Right renal pelvis (tissue), 4 donors: Measurements from ENCODE around the gene BSDC1. TPM values are rescaled to one million over a fixed set of nuclear protein-coding genes. Genes with fewer than 3 reads are reported as not detected.
"Not testable (repeated sequence)": the region's sequence is repeated elsewhere in the genome, so short reads cannot be mapped to it uniquely, and the experiment has no call there.

Experiments
- DNase-seq, 4 donors: peaks; one replicate each; pipeline ENCODE4 v3.0.0-alpha.2; 2013; ENCODE audit warnings: low read depth in 4 of 4, low spot score in 3 of 4, missing footprints in 1 of 4
- polyA plus RNA-seq, 4 donors: library from polyadenylated mRNA; unstranded; fragments of 120-200 nt; gene quantifications; one replicate each; pipeline ENCODE4 v1.2.1, GENCODE V29; 2013; ENCODE audit not compliant: insufficient read length in 4 of 4

The BSDC1 gene
- 10 to 100 TPM; 58.6 to 63.3 (median 61.2) TPM for polyA plus RNA-seq

GRCh38 chr1:32394141-32394889, at the start of gene BSDC1:
Gene BSDC1, minus strand, starts transcription at chr1:32394441. Its CDS starts 27 bp downstream, at chr1:32394414.
- DNase-seq, result peak; percentile 97 to 99 (median 98)

GRCh38 chr1:32441467-32441866, 47.2 kb upstream of the BSDC1 start:
- not testable (repeated sequence) for DNase-seq

- DNase-seq, result not testable (repeated sequence)
These were observed 44.5 kb upstream of the BSDC1 start for GRCh38 chr1:32438777-32439176.

- no peak for DNase-seq
These were observed 43.9 kb upstream of the BSDC1 start for GRCh38 chr1:32438136-32438535.

GRCh38 chr1:32431736-32432400, 37.6 kb upstream of the BSDC1 start:
- no peak for DNase-seq

- DNase-seq, result no peak
These were observed 33.2 kb upstream of the BSDC1 start for GRCh38 chr1:32427264-32427963.

- DNase-seq, result peak in 1 of 4 donors; percentile 29
These were observed 32.4 kb upstream of the BSDC1 start for GRCh38 chr1:32426489-32427255.

- no peak for DNase-seq
These were observed 27.5 kb upstream of the BSDC1 start for GRCh38 chr1:32421775-32422174.

- DNase-seq, result no peak
These were observed 20.1 kb upstream of the BSDC1 start for GRCh38 chr1:32414186-32414886.

- no peak for DNase-seq
These were observed 19.4 kb upstream of the BSDC1 start for GRCh38 chr1:32413507-32414185.

- no peak for DNase-seq
These were observed 17.0 kb upstream of the BSDC1 start for GRCh38 chr1:32411261-32411660.

- DNase-seq, result no peak
These were observed 12.4 kb upstream of the BSDC1 start for GRCh38 chr1:32406629-32407111.

GRCh38 chr1:32405672-32406467, 11.6 kb upstream of the BSDC1 start:
- DNase-seq, result no peak

- DNase-seq, result no peak
These were observed 10.7 kb upstream of the BSDC1 start for GRCh38 chr1:32404946-32405345.

GRCh38 chr1:32400876-32401631, 6.8 kb upstream of the BSDC1 start:
- peak; percentile 45 to 70 (median 65) for DNase-seq

GRCh38 chr1:32399843-32400242, 5.6 kb upstream of the BSDC1 start:
- no peak for DNase-seq

GRCh38 chr1:32398401-32398800, 4.2 kb upstream of the BSDC1 start:
- no peak for DNase-seq

GRCh38 chr1:32396524-32396923, 2.3 kb upstream of the BSDC1 start:
- DNase-seq, result not testable (repeated sequence)
